Activated T-helper 17 cell treated with anti-CD3 and anti-CD28 coated beads, Interleukin-2, amount 50 U/mL, for 72 hours (primary cell): ENCODE measurements around the gene TRAPPC3. TPM values are rescaled to one million over a fixed set of nuclear protein-coding genes. Genes with fewer than 3 reads are reported as not detected.

Source experiments
- ATAC-seq: fragments of 150-1000 bp; cut with Tn5 transposase; replicated peaks from 2 replicates; pipeline ENCODE4 v1.10.0; 2021; ENCODE audit warnings: mild to moderate bottlenecking, moderate library complexity
- H3K27ac Mint-ChIP-seq: one replicate; pipeline ENCODE4 v1.8.0; 2022; ENCODE audit warnings: mixed read lengths
- H3K27me3 Mint-ChIP-seq: one replicate; pipeline ENCODE4 v1.8.0; 2022; ENCODE audit warnings: mixed read lengths
- H3K36me3 Mint-ChIP-seq: one replicate; pipeline ENCODE4 v1.8.0; 2022; ENCODE audit warnings: low read depth, mild to moderate bottlenecking, mixed read lengths
- H3K4me1 Mint-ChIP-seq: one replicate; pipeline ENCODE4 v1.8.0; 2022; ENCODE audit warnings: mixed read lengths
- H3K4me3 Mint-ChIP-seq: one replicate; pipeline ENCODE4 v1.8.0; 2022; ENCODE audit warnings: mild to moderate bottlenecking, mixed read lengths
- H3K9me3 Mint-ChIP-seq: one replicate; pipeline ENCODE4 v1.8.0; 2022; ENCODE audit warnings: mixed read lengths
- total RNA-seq, 2 donors: library from RNA; stranded (reverse); gene quantifications; one replicate each; pipeline ENCODE4 v1.2.3, GENCODE V29; 2022

The TRAPPC3 gene
- total RNA-seq, 2 donors from 2014 or later, result 47.8 to 72.6 TPM

GRCh38 chr1:36150296-36151133 lies 1.2 kb upstream of the TRAPPC3 start:
- Mint-ChIP-seq H3K36me3 (peaks cover 6% of the 10 kb centered on the region), H3K27me3 (no peaks in the 10 kb centered on the region), H3K4me1 (peaks cover 26% of the 10 kb centered on the region), H3K4me3 (peak overlapping the region; percentile 94), H3K9me3 (no peaks in the 10 kb centered on the region), H3K27ac (peak overlapping the region; percentile 95)
- ATAC-seq, result peak; percentile 68

- Mint-ChIP-seq H3K27ac (peak overlapping the region; percentile 95), H3K9me3 (no peaks in the 10 kb centered on the region), H3K4me1 (peaks cover 26% of the 10 kb centered on the region), H3K36me3 (peaks cover 6% of the 10 kb centered on the region), H3K4me3 (peak overlapping the region; percentile 94), H3K27me3 (no peaks in the 10 kb centered on the region)
- ATAC-seq, result no peak
These were observed 648 bp upstream of the TRAPPC3 start for GRCh38 chr1:36149973-36150295.

GRCh38 chr1:36148821-36149236 lies 457 bp downstream of the TRAPPC3 start:
- peak overlapping the region; percentile 94 for H3K4me3 Mint-ChIP-seq
- H3K36me3 Mint-ChIP-seq, result peaks cover 6% of the 10 kb centered on the region
- peaks cover 19% of the 10 kb centered on the region for H3K4me1 Mint-ChIP-seq
- ATAC-seq, result no peak
- H3K27ac Mint-ChIP-seq, result peak overlapping the region; percentile 95
- no peaks in the 10 kb centered on the region for H3K9me3 Mint-ChIP-seq
- H3K27me3 Mint-ChIP-seq, result no peaks in the 10 kb centered on the region

GRCh38 chr1:36144413-36144812 lies 4.9 kb downstream of the TRAPPC3 start:
- Mint-ChIP-seq H3K4me1 (peaks cover 46% of the 10 kb centered on the region), H3K36me3 (peaks cover 16% of the 10 kb centered on the region), H3K4me3 (no peak overlapping the region), H3K27me3 (no peaks in the 10 kb centered on the region), H3K9me3 (no peaks in the 10 kb centered on the region), H3K27ac (no peak overlapping the region)
- no peak for ATAC-seq

GRCh38 chr1:36143424-36143823 lies 5.9 kb downstream of the TRAPPC3 start:
- peak overlapping the region; percentile 41 for H3K4me3 Mint-ChIP-seq
- H3K9me3 Mint-ChIP-seq, result no peaks in the 10 kb centered on the region
- peaks cover 21% of the 10 kb centered on the region for H3K36me3 Mint-ChIP-seq
- peak; percentile 64 for ATAC-seq
- H3K27ac Mint-ChIP-seq, result peak overlapping the region; percentile 74
- no peaks in the 10 kb centered on the region for H3K27me3 Mint-ChIP-seq
- H3K4me1 Mint-ChIP-seq, result peaks cover 47% of the 10 kb centered on the region

- H3K9me3 Mint-ChIP-seq, result no peaks in the 10 kb centered on the region
- H3K27ac Mint-ChIP-seq, result peak overlapping the region; percentile 72
- no peaks in the 10 kb centered on the region for H3K27me3 Mint-ChIP-seq
- ATAC-seq, result no peak
- peaks cover 39% of the 10 kb centered on the region for H3K4me1 Mint-ChIP-seq
- peak overlapping the region; percentile 52 for H3K4me3 Mint-ChIP-seq
- H3K36me3 Mint-ChIP-seq, result peaks cover 34% of the 10 kb centered on the region
These were observed 7.2 kb downstream of the TRAPPC3 start for GRCh38 chr1:36142121-36142520.

- peaks cover 39% of the 10 kb centered on the region for H3K4me1 Mint-ChIP-seq
- H3K4me3 Mint-ChIP-seq, result peak overlapping the region; percentile 52
- peak overlapping the region; percentile 72 for H3K27ac Mint-ChIP-seq
- peaks cover 46% of the 10 kb centered on the region for H3K36me3 Mint-ChIP-seq
- no peak for ATAC-seq
- H3K9me3 Mint-ChIP-seq, result no peaks in the 10 kb centered on the region
- H3K27me3 Mint-ChIP-seq, result no peaks in the 10 kb centered on the region
These were observed 9.8 kb downstream of the TRAPPC3 start for GRCh38 chr1:36139521-36139920.

GRCh38 chr1:36137776-36138175 lies 11.5 kb downstream of the TRAPPC3 start:
- peaks cover 46% of the 10 kb centered on the region for H3K36me3 Mint-ChIP-seq
- ATAC-seq, result no peak
- H3K4me3 Mint-ChIP-seq, result no peak overlapping the region
- H3K27me3 Mint-ChIP-seq, result no peaks in the 10 kb centered on the region
- H3K9me3 Mint-ChIP-seq, result no peaks in the 10 kb centered on the region
- peak overlapping the region; percentile 19 for H3K27ac Mint-ChIP-seq
- H3K4me1 Mint-ChIP-seq, result peaks cover 30% of the 10 kb centered on the region

GRCh38 chr1:36137226-36137625 lies 12.1 kb downstream of the TRAPPC3 start:
- Mint-ChIP-seq H3K9me3 (no peaks in the 10 kb centered on the region), H3K36me3 (peaks cover 46% of the 10 kb centered on the region), H3K27ac (no peak overlapping the region), H3K27me3 (no peaks in the 10 kb centered on the region), H3K4me3 (no peak overlapping the region), H3K4me1 (peaks cover 28% of the 10 kb centered on the region)
- ATAC-seq, result no peak

- peaks cover 46% of the 10 kb centered on the region for H3K36me3 Mint-ChIP-seq
- no peaks in the 10 kb centered on the region for H3K9me3 Mint-ChIP-seq
- H3K27me3 Mint-ChIP-seq, result no peaks in the 10 kb centered on the region
- H3K27ac Mint-ChIP-seq, result peak overlapping the region; percentile 72
- no peak for ATAC-seq
- peaks cover 22% of the 10 kb centered on the region for H3K4me1 Mint-ChIP-seq
- H3K4me3 Mint-ChIP-seq, result no peak overlapping the region
These were observed 12.8 kb downstream of the TRAPPC3 start for GRCh38 chr1:36136535-36136934.

- Mint-ChIP-seq H3K4me3 (no peak overlapping the region), H3K36me3 (peaks cover 46% of the 10 kb centered on the region), H3K27ac (peak overlapping the region; percentile 72), H3K9me3 (no peaks in the 10 kb centered on the region), H3K27me3 (no peaks in the 10 kb centered on the region), H3K4me1 (peaks cover 14% of the 10 kb centered on the region)
- ATAC-seq, result no peak
These were observed 13.5 kb downstream of the TRAPPC3 start for GRCh38 chr1:36135796-36136195.

- no peak overlapping the region for H3K4me3 Mint-ChIP-seq
- H3K36me3 Mint-ChIP-seq, result peaks cover 43% of the 10 kb centered on the region
- peak overlapping the region; percentile 72 for H3K27ac Mint-ChIP-seq
- no peaks in the 10 kb centered on the region for H3K9me3 Mint-ChIP-seq
- no peak for ATAC-seq
- no peaks in the 10 kb centered on the region for H3K27me3 Mint-ChIP-seq
- H3K4me1 Mint-ChIP-seq, result peaks cover 10% of the 10 kb centered on the region
These were observed 14.0 kb downstream of the TRAPPC3 start for GRCh38 chr1:36135330-36135667.

GRCh38 chr1:36134505-36135329 lies 14.6 kb downstream of the TRAPPC3 start:
- Mint-ChIP-seq H3K9me3 (no peaks in the 10 kb centered on the region), H3K4me3 (no peak overlapping the region), H3K36me3 (peaks cover 37% of the 10 kb centered on the region), H3K27me3 (no peaks in the 10 kb centered on the region), H3K4me1 (peaks cover 4% of the 10 kb centered on the region), H3K27ac (peak overlapping the region; percentile 72)
- ATAC-seq, result peak; percentile 76

- Mint-ChIP-seq H3K4me1 (no peaks in the 10 kb centered on the region), H3K4me3 (no peak overlapping the region), H3K27ac (peak overlapping the region; percentile 72), H3K36me3 (peaks cover 30% of the 10 kb centered on the region), H3K9me3 (no peaks in the 10 kb centered on the region), H3K27me3 (no peaks in the 10 kb centered on the region)
- ATAC-seq, result no peak
These were observed 15.3 kb downstream of the TRAPPC3 start for GRCh38 chr1:36134031-36134430.

- no peak overlapping the region for H3K4me3 Mint-ChIP-seq
- peaks cover 26% of the 10 kb centered on the region for H3K36me3 Mint-ChIP-seq
- ATAC-seq, result no peak
- H3K9me3 Mint-ChIP-seq, result no peaks in the 10 kb centered on the region
- H3K27me3 Mint-ChIP-seq, result no peaks in the 10 kb centered on the region
- H3K4me1 Mint-ChIP-seq, result no peaks in the 10 kb centered on the region
- H3K27ac Mint-ChIP-seq, result no peak overlapping the region
These were observed 15.8 kb downstream of the TRAPPC3 start for GRCh38 chr1:36133484-36133883.
